Ascending aorta (tissue), 2 donors: ENCODE data around the gene NANS. TPM values are rescaled to one million over a fixed set of nuclear protein-coding genes. Genes with fewer than 3 reads are reported as not detected.

Experiments
- DNase-seq, 2 donors: peaks; one replicate each; pipeline ENCODE4 v3.0.0-alpha.2; 2019; ENCODE audit warnings: low spot score in 2 of 2
- H3K27ac ChIP-seq, 2 donors: fragments of 200-600 bp; sonication (generic); one replicate each; pipeline ENCODE4 v1.5.1; 2016 to 2017; ENCODE audit warnings: mild to moderate bottlenecking in 1 of 2
- H3K27me3 ChIP-seq: fragments of 200-600 bp; sonication (generic); one replicate; pipeline ENCODE4 v1.5.1; 2017
- H3K36me3 ChIP-seq, 2 donors: fragments of 200-600 bp; sonication (generic); one replicate each; pipeline ENCODE4 v1.5.1; 2016
- H3K4me1 ChIP-seq, 2 donors: fragments of 200-600 bp; sonication (generic); one replicate each; pipeline ENCODE4 v1.5.1; 2016 to 2017; ENCODE audit warnings: mild to moderate bottlenecking in 1 of 2
- H3K4me3 ChIP-seq, 2 donors: fragments of 200-600 bp; sonication (generic); one replicate each; pipeline ENCODE4 v1.5.1; 2016 to 2017; ENCODE audit warnings: mild to moderate bottlenecking in 1 of 2
- H3K9me3 ChIP-seq, 2 donors: fragments of 200-600 bp; sonication (generic); one replicate each; pipeline ENCODE4 v1.5.1; 2016
- intact Hi-C: fragments of 100-400 bp; cut with DNase I; formaldehyde crosslinking; loops from one replicate; pipeline ENCODE4 v1.15.1; 2023
- total RNA-seq: library from RNA; depleted of rRNA; stranded (reverse); fragments of >200 nt; gene quantifications from one replicate; pipeline ENCODE4 v1.1.0, GENCODE V29; 2016
- TF ChIP-seq, protein P1 (sequence below), 3 experiments: fragments of 200-600 bp in 2 of 3; fragments of 450-650 bp in 1 of 3; sonication (generic) in 2 of 3; IDR thresholded peaks; one replicate each; pipeline ENCODE4 v1.5.1; 2016 to 2019; ENCODE audit warnings: antibody characterized with exemption in 3 of 3, mild to moderate bottlenecking in 1 of 3, moderate library complexity in 1 of 3

The NANS gene
- total RNA-seq, 1 donor from 2014 or later: 40.7 TPM

DNA sequence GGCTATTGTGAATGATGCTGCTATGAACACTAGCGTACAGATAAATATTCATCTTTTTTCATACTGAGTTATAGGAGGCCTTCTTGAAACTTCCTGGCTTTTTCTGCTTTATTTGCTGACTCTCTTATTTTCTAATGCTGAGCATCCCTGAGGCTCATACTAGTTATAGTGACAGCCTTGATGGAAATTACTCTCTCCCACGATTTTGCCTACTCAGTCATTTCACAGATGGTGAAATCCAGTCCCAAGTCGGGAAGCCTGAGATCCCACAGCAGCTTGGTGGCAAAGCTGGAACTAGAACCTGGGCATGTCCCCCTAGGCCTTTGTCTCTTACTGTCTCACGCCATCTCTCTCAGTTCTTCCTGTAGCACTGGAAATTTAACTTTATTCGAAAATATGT is 22.4 kb downstream of the NANS start:
- no peak overlapping the region for H3K27ac ChIP-seq
- no peaks in the 10 kb centered on the region for H3K27me3 ChIP-seq
- no peak for DNase-seq
- no peaks in the 10 kb centered on the region for H3K4me1 ChIP-seq
- H3K4me3 ChIP-seq: no peak overlapping the region
- peaks cover 18 to 43% of the 10 kb centered on the region in 2 donors for H3K36me3 ChIP-seq
- intact Hi-C loops: no loop called here
- TF ChIP-seq, protein P1, sequence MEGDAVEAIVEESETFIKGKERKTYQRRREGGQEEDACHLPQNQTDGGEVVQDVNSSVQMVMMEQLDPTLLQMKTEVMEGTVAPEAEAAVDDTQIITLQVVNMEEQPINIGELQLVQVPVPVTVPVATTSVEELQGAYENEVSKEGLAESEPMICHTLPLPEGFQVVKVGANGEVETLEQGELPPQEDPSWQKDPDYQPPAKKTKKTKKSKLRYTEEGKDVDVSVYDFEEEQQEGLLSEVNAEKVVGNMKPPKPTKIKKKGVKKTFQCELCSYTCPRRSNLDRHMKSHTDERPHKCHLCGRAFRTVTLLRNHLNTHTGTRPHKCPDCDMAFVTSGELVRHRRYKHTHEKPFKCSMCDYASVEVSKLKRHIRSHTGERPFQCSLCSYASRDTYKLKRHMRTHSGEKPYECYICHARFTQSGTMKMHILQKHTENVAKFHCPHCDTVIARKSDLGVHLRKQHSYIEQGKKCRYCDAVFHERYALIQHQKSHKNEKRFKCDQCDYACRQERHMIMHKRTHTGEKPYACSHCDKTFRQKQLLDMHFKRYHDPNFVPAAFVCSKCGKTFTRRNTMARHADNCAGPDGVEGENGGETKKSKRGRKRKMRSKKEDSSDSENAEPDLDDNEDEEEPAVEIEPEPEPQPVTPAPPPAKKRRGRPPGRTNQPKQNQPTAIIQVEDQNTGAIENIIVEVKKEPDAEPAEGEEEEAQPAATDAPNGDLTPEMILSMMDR (IDR thresholded peaks at IDR 0.05): no peak
- no peaks in the 10 kb centered on the region for H3K9me3 ChIP-seq

DNA sequence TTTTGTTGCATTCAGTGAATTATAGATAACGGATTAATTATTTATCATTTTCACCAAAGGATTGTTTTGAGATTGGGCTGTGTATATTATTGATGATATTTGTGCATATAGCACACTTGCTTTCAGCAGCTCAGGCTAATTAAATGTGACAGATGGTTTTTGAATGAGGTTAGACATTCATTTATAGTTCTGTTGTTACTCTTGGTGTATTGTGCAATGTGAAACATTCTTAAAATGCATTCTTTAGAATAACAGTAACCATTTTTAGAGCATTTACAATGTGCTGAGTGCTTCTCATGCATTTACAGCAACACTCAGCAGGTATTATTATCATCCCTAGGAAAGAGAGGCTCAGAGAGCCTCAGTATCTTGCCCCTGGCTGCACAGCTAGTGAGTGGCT is 23.8 kb downstream of the NANS start:
- intact Hi-C loops: no loop called here
- TF ChIP-seq, protein P1 (IDR thresholded peaks at IDR 0.05): no peak
- Histone ChIP-seq H3K9me3 (no peaks in the 10 kb centered on the region), H3K27ac (no peak overlapping the region), H3K36me3 (peaks cover 18 to 49% of the 10 kb centered on the region in 2 donors), H3K4me1 (no peaks in the 10 kb centered on the region), H3K27me3 (no peaks in the 10 kb centered on the region), H3K4me3 (no peak overlapping the region)
- DNase-seq: no peak

DNA sequence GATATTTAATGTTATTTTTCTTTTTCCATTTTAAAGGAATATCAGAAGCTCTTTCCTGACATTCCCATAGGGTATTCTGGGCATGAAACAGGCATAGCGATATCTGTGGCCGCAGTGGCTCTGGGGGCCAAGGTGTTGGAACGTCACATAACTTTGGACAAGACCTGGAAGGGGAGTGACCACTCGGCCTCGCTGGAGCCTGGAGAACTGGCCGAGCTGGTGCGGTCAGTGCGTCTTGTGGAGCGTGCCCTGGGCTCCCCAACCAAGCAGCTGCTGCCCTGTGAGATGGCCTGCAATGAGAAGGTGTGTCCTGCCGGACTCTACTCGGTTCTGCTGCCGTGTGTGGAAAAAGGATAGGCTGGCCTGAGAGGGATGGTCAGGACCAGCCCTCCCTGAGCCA is 24.2 kb downstream of the NANS start:
- Histone ChIP-seq H3K4me1 (no peaks in the 10 kb centered on the region), H3K4me3 (no peak overlapping the region), H3K27me3 (no peaks in the 10 kb centered on the region), H3K9me3 (no peaks in the 10 kb centered on the region), H3K27ac (no peak overlapping the region), H3K36me3 (peaks cover 18 to 49% of the 10 kb centered on the region in 2 donors)
- DNase-seq: peak in 1 of 2 donors; percentile 59
- TF ChIP-seq, protein P1 (IDR thresholded peaks at IDR 0.05): no peak
- intact Hi-C loops: no loop called here

DNA sequence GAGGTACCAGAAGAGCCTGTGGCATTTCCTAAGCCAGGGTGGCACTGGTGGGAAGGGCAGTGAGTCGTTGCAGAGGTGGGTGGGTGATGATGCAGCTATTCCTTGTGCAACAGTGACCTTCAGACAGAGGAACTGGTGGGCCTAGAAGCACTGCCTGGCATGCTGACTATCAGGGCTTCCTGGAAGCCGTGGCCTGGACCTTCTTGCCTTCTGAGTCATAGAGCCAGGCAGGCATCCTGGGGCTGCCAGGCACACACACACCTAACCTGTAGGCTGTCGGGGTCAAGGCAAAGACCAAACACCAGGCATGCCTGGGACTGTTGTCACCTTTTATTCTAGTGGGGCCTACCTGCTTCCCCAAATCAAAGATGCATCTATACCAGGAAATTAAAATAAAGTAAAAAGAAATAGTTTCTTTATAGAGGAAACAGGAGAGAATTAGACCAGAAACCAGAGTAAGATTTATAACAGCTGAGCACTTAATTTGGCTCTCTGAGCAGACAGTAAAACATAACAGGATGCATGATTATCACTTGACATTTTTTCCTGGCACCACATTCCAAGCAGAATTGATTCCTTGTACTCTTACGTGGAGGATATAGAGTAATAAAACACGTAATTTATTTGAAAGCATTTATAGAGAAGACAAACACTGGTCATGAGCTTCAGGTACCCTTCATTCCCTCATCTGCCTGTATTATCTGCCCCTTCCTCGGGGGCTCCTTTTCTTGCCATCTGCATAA is 25.1 kb downstream of the NANS start:
- Histone ChIP-seq H3K4me1 (no peaks in the 10 kb centered on the region), H3K36me3 (peaks cover 18 to 49% of the 10 kb centered on the region in 2 donors), H3K27ac (no peak overlapping the region), H3K4me3 (no peak overlapping the region), H3K27me3 (no peaks in the 10 kb centered on the region), H3K9me3 (no peaks in the 10 kb centered on the region)
- intact Hi-C loops: no loop called here
- DNase-seq: peak in 1 of 2 donors; percentile 57
- TF ChIP-seq, protein P1 (IDR thresholded peaks at IDR 0.05): no peak

DNA sequence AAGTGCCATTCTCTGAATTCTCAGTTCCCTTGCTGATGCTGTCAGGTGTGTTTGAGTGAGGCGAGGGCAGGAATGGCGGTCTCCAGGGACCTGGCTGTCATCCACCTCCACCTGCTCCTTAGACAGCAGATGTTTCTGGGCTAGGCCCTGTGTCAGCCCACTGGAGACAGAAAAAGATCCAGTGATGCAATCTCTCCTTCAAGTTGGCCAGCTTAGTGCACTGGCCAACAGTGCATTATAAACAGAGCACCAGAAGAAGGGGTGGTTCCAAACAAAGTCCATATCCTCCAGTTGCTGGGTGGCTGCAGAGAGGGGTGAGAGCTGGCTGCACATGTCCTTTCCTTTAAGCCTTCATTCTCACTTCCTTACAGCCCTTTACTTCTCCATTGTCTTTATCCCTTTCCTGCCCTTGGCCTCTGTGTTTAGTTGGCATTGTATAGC is 26.5 kb downstream of the NANS start:
- H3K9me3 ChIP-seq: no peaks in the 10 kb centered on the region
- intact Hi-C loops: no loop called here
- H3K36me3 ChIP-seq: peaks cover 18 to 41% of the 10 kb centered on the region in 2 donors
- TF ChIP-seq, protein P1 (IDR thresholded peaks at IDR 0.05): no peak
- no peaks in the 10 kb centered on the region for H3K27me3 ChIP-seq
- H3K4me3 ChIP-seq: no peak overlapping the region
- H3K27ac ChIP-seq: no peak overlapping the region
- DNase-seq: peak in 1 of 2 donors; percentile 48
- H3K4me1 ChIP-seq: peaks cover 0 to 7% of the 10 kb centered on the region in 2 donors
